GM19397 (cell line): Measurements from ENCODE around the gene PTPRJ.

ENCODE experiments used
- ATAC-seq: cut with Tn5 transposase; IDR thresholded peaks from one replicate; pipeline ENCODE4 v1.9.1; 2021; ENCODE audit warnings: mild to moderate bottlenecking, moderate library complexity; ENCODE audit not compliant: unreplicated experiment

PTPRJ gene

DNA sequence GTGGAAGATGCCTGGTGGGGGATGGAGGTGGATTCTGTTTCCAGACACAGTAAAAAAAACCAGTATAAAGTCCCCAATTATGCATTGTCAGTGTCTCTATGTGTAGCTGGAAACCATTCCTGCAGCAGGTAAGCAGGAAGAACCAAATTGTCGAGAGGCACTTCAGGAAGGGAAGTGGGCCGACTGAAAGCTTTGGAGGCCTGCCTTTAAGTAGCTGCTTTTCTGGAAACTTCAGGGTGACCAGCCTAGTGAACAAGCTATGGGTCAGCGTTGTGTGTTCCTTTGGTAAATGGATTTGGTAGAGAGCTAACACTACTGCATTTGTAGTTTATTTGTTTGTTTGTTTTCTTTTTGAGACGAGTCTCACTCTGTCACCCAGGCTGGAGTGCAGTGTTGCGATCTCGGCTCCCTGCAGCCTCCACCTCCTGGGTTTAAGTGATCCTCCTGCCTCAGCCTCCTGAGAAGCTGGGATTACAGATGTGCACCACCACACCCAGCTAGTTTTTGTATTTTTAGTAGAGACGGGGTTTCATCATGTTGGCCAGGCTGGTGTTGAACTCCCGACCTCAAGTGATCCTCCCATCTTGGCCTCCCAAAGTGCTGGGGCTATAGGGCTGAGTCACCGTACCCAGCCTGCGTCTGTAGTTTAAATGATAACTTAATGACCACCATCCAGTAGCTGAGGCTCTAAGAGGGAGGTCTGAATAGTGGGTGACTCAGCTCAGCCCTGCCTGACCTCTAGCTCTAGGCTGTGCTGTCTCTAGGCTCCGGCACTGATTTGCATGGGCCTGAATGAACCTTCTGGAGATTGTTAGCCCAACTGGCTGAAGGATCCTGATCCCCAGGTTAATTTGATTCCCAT, 12.8 kb downstream of the PTPRJ start:
- ATAC-seq: no peak

DNA sequence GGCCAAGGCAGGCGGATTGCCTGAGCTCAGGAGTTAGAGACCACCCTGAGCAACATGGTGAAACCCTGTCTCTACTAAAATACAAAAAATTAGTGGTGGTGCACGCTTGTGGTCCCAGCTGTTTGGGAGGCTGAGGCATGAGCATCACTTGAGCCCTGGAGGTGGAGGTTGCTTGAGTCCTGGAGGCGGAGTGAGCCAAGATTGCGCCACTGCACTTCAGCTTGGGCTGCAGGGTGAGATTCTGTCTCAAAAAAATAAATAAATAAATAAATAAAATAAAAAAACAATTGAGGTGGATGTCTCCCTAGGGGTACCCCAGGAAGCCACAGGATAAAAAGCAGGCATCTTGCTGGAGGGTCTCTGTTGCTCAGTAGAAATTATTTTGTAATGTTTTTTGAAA, 14.1 kb downstream of the PTPRJ start:
- ATAC-seq: no peak

GRCh38 chr11:47995360-47995769, 15.0 kb downstream of the PTPRJ start:
- ATAC-seq: no peak

GRCh38 chr11:47997063-47998053, 17.0 kb downstream of the PTPRJ start:
- no peak for ATAC-seq

- no peak for ATAC-seq
Measured at GRCh38 chr11:47998345-47998732, 18.0 kb downstream of the PTPRJ start.

- no peak for ATAC-seq
Measured at GRCh38 chr11:47998733-47999359, 18.5 kb downstream of the PTPRJ start.

DNA sequence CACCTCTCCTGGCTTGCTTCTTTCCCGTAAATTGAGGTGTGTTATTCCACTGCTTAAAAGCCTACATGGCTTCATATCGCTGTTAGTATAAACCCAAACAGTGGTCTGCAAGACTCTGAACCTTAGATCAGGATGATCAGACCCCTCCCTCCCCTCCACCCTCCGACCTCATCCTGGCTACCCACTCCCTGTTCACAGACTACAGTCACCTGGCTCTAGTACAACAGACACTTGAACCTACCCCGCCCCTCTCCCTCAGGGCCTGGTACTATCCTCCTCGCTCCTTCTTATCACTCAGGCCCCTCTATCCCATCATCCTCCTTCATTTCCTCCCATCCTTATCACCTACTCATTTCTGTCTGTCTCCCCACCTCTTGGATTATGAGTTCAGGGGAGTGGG, 20.1 kb downstream of the PTPRJ start:
- no peak for ATAC-seq

- ATAC-seq: peak; percentile 74
Measured at GRCh38 chr11:48001438-48002021, 21.2 kb downstream of the PTPRJ start.

GRCh38 chr11:48002561-48002960, 22.2 kb downstream of the PTPRJ start:
- no peak for ATAC-seq

- ATAC-seq: no peak
Measured at GRCh38 chr11:48003926-48004325, 23.6 kb downstream of the PTPRJ start.

- ATAC-seq: no peak
Measured at GRCh38 chr11:48004456-48004855, 24.1 kb downstream of the PTPRJ start.

- no peak for ATAC-seq
Measured at GRCh38 chr11:48005136-48005535, 24.8 kb downstream of the PTPRJ start.

DNA sequence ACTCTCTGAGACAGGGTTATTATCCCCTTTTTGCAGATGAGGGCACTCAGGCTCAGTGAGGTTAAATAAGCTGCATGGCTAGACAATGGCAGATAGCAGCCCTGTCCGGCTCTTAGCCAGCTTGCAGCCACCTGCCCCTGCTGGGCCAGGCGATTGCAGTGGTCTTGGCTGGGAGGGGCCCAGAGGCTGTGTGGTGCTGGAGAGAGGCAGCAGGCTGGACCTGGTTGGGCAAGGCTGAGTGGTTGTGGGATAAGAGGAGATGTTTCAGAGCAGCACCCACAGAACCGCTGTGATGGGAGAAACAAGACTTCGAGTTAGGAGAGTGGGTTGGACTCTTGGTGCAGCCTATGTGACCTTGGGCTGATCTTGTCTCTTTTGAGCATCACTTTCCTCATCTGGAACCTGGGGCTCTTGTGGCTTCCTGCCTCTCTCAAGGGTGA, 25.5 kb downstream of the PTPRJ start:
- ATAC-seq: no peak

DNA sequence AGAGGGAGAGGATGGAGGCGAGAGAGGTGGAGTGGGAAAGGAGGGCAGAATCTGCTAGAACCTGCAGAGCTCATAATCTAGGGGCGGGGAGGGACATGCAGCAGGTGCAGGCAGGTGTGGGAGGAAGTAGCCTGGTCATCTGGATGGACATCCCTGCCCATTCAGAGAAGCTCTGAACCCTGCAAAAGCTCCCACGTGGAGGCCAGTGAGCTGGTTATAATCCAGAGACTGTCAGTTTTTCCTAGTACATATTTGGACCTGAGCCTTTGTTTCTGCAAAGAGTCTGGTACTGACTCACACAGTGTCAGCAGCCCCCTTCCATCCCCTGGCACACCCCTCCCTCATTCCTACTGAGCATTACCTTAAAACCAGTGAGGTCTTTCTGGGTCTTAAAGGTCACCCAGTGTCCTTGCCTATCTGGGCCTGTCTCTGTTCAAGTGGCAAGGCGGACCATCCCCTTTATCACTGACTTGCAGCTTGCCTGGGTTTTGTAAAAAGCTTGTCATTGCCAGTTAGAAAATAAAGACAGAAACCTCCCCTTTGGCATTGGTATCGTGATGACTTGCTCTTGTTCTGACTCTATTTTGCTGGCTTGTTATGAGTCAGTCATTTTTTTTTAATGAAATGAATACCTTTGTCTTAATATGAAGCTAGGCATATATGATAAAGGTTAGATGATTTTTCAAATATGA, 26.1 kb downstream of the PTPRJ start:
- ATAC-seq: peak; percentile 51

DNA sequence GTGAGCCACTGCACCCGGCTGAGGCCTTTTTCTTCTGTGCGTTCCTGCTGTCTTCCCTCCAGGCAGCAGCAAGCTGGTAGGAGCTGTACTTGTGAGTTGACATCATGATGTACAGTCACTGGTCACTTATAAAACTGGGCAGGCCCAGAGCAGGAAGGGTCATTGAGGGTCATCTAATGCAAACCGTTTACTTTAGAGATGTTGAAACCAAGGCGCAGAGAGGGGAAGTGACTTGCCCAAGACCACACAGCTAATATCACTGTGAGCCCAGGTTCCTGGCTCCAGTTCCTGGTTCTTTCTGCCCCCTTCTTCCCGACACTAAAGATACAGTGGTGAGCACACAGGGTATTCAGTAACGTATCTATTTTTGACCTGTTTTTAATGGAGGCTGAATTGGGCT, 27.3 kb downstream of the PTPRJ start:
- ATAC-seq: no peak

DNA sequence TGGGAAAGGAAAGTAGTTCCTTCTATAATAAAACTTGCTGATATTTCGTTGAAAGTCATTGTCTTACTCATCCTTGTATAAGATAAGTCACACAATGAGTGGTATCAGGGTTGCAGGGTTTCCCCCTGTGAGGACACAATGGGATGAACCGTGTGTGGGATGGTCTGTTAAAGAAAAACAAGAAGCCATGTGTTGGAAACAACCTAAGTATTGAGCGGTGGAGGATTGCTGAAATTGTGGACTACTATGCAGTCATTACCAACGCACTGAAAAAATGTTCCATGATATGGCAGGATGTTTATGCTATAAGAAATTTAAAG, 28.6 kb downstream of the PTPRJ start:
- peak; percentile 38 for ATAC-seq

DNA sequence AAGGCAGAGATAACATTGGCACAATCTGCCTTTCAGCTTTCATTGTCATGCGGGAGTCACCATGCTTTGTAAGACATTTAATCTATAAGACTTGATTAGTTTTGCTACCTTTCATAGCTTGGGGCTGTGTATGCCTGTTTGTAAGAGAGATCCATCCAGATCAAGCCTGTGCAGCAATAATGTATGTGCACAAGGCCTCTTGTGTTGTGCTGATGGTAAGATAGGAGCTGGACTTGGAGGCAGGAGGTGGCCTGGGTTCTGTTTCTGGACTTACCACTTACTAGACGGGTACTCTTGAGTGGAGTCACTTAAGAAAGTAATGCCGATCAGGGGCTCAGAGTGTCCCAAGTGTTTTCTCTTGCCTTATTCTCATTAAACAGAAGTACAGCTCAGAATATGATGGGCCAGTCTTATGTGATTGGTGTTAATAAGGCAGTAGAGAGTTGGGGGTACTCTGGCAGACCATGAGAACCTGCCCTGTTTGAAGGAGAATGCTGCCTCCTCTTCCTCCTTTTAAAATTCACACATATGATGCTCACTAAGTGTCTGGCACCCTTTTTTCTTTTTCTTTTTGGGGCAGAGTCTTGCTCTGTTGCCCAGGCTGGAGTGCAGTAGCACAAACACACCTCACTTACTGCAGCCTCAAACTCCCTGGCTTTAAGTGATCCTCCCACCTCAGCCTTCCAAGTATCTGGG, 30.9 kb downstream of the PTPRJ start:
- no peak for ATAC-seq

DNA sequence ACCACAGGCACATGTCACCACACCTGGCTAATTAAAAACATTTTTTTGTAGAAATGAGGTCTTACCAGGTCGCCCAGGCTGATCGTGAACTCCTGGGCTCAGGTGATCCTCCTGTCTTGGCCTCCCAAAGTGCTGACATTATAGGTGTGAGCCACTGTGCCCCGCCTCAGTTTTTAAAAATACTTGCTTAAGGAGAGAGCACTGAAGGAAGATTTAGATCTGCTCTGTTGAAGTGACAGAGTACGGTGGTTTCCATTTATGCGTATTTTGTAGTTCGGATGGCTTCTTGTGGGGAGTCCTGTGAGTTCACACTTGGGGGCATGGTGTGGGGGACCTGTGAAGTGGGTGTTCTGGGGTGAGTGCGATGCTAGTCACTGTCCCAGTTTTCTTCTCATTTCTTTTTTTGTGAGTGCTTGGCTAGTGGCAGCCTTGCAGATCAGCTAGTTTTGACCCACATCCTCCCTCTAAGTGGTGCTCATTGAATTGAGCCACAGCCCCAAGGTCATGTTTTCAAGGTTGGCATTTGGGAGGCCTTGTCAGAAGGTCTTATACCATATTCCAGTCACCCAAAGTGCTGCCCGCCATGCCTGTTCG, 31.5 kb downstream of the PTPRJ start:
- ATAC-seq: no peak

DNA sequence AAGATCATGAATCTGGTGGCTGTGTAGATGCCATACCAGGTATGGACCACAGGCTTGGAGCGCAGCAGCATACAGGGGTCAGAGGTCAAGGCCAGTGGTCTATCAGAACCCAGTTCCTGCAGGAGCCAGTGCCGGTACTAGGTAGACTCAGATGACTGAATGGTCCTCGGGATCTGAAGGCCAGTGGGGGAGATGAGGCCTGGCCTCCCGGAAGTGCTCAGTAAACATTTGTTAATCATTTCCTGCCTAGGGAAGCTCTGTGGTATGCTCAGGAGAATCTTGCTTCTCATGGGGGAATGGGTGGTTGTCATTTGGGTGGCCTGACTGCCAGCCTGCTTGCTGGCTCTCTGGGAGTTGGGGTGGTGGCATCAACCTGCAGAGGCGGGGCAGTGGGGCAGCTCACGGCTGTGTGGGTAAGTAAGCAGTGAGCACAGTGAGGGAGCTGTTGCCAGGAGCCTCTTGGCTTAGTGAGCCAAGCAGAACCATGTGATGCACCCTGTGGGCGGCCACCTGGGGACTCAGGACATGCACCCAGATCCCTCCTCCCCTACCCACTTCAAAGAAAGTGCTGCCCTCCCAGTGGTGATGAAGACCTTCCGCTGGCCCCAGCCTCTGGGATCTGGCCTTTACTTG, 33.0 kb downstream of the PTPRJ start:
- peak; percentile 69 for ATAC-seq
